ENCODE measurements around the gene PROM2. TPM values are rescaled to one million over a fixed set of nuclear protein-coding genes. Genes with fewer than 3 reads are reported as not detected.

Gene PROM2
- total and polyA plus RNA-seq, 2 donors (not counting 3 experiments of a cell fraction or from before 2014, with no cell fraction given) = 0.39 to 0.60 TPM

DNA sequence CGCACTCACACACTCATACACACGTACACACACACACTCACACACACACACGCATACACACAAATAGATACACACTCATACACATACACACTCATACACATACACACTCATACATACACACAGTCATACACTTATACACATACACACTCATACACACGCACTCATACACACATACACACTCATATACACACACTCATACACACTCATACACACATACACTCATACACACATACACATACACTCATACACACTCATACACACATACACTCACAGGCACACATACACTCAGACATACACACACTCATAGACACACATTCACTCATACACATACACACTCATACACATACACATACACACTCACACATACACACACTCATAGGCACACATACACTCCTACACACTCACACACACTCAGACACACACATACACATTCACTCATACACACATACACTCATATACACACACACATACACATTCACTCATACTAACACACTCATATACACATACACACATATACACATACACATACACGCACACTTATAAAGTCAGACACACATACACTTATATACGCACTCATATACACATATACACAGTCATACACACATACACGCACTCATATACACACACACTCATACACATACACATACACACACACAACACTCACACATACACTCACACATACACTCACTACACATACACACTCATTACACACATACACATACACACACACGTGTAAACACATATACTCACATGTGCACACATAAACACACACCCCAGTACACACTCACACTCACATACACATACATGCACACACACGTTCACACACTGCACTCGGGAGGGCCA lies 51.6 kb downstream of the PROM2 start:
- H3K9me3 ChIP-seq (replicated peaks; ENCODE audit: control insufficient read depth, insufficient read depth, low read length) = no peaks in the 10 kb centered on the region
- dilution Hi-C loops (cut with MboI; ENCODE audit: extremely low pct_ligation_motif_present, low sequenced_read_pairs) = no loop called here
- H3K27me3 ChIP-seq (ENCODE audit: control insufficient read depth in 2 of 2, insufficient read depth in 2 of 2, low read length in 2 of 2) = no peaks in the 10 kb centered on the region
- FAIRE-seq = no peak
- no peak overlapping the region for H3K4me3 ChIP-seq (replicated peaks in 1 of 3; ENCODE audit: insufficient read depth in 1 of 3, low read depth in 1 of 3, low read length in 3 of 3)
- intact Hi-C loops (cut with micrococcal nuclease) = no loop called here
- DNase-seq (ENCODE audit: low read depth, low spot score) = no peak
- no peak for TF ChIP-seq POLR2AphosphoS5 (IDR thresholded peaks at IDR 0.05; ENCODE audit: insufficient read depth, low read depth, low read length)
- TF ChIP-seq, protein P1, sequence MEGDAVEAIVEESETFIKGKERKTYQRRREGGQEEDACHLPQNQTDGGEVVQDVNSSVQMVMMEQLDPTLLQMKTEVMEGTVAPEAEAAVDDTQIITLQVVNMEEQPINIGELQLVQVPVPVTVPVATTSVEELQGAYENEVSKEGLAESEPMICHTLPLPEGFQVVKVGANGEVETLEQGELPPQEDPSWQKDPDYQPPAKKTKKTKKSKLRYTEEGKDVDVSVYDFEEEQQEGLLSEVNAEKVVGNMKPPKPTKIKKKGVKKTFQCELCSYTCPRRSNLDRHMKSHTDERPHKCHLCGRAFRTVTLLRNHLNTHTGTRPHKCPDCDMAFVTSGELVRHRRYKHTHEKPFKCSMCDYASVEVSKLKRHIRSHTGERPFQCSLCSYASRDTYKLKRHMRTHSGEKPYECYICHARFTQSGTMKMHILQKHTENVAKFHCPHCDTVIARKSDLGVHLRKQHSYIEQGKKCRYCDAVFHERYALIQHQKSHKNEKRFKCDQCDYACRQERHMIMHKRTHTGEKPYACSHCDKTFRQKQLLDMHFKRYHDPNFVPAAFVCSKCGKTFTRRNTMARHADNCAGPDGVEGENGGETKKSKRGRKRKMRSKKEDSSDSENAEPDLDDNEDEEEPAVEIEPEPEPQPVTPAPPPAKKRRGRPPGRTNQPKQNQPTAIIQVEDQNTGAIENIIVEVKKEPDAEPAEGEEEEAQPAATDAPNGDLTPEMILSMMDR (IDR thresholded peaks at IDR 0.05; ENCODE audit: extremely low read depth in 1 of 2, insufficient read depth in 1 of 2, low read depth in 1 of 2, low read length in 2 of 2) = no peak
- no peak for TF ChIP-seq EZH2 (IDR thresholded peaks at IDR 0.05; ENCODE audit: borderline replicate concordance, low read depth, low read length, severe bottlenecking)
- TF ChIP-seq GATA2 (IDR thresholded peaks at IDR 0.05; ENCODE audit: insufficient read depth, insufficient read length, low read depth, low read length) = no peak
- TF ChIP-seq, protein P2, sequence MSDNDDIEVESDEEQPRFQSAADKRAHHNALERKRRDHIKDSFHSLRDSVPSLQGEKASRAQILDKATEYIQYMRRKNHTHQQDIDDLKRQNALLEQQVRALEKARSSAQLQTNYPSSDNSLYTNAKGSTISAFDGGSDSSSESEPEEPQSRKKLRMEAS (IDR thresholded peaks at IDR 0.05; ENCODE audit: insufficient read depth, insufficient read length) = no peak
- TF ChIP-seq POLR2A (IDR thresholded peaks at IDR 0.05; ENCODE audit: low read depth, low read length) = no peak
- TF ChIP-seq MYC (IDR thresholded peaks at IDR 0.05; ENCODE audit: low read depth, low read length) = no peak
- TF ChIP-seq FOS (IDR thresholded peaks at IDR 0.05; ENCODE audit: borderline replicate concordance, insufficient read depth, low read length) = no peak
- TF ChIP-seq JUN (IDR thresholded peaks at IDR 0.05; ENCODE audit: borderline replicate concordance, insufficient read depth, insufficient read length, low read depth) = no peak
- no peaks in the 10 kb centered on the region for H3K4me1 ChIP-seq (ENCODE audit: control insufficient read depth, extremely low read depth, insufficient read depth, low read length)
- CTCF ChIA-PET = no interaction called here
- no peak overlapping the region for H3K4me2 ChIP-seq (ENCODE audit: insufficient read depth, low read length)
- no TSS peak for BruUV-seq (replicated peaks)
- H2AFZ ChIP-seq (ENCODE audit: low read depth, low read length) = no peak overlapping the region
- POLR2A ChIA-PET = no interaction called here
- no peak overlapping the region for H3K9ac ChIP-seq (replicated peaks; ENCODE audit: extremely low read depth, insufficient read depth, low read length)
- H3K36me3 ChIP-seq (ENCODE audit: control insufficient read depth in 2 of 2, extremely low read depth in 1 of 2, insufficient read depth in 2 of 2, low read length in 2 of 2) = no peaks in the 10 kb centered on the region
- H4K20me1 ChIP-seq (replicated peaks; ENCODE audit: control insufficient read depth, extremely low read depth, insufficient read depth, low read length) = no peaks in the 10 kb centered on the region
- no peak overlapping the region for H3K27ac ChIP-seq (ENCODE audit: insufficient read depth, low read depth, low read length)
- no peaks in the 10 kb centered on the region for H3K9me1 ChIP-seq (replicated peaks; ENCODE audit: control insufficient read depth, extremely low read depth, insufficient read depth, low read length)
- no peaks in the 10 kb centered on the region for H3K79me2 ChIP-seq (ENCODE audit: control insufficient read depth, insufficient read depth, low read length)
